ENCODE measurements around the gene ERI3.

ERI3 gene

DNA sequence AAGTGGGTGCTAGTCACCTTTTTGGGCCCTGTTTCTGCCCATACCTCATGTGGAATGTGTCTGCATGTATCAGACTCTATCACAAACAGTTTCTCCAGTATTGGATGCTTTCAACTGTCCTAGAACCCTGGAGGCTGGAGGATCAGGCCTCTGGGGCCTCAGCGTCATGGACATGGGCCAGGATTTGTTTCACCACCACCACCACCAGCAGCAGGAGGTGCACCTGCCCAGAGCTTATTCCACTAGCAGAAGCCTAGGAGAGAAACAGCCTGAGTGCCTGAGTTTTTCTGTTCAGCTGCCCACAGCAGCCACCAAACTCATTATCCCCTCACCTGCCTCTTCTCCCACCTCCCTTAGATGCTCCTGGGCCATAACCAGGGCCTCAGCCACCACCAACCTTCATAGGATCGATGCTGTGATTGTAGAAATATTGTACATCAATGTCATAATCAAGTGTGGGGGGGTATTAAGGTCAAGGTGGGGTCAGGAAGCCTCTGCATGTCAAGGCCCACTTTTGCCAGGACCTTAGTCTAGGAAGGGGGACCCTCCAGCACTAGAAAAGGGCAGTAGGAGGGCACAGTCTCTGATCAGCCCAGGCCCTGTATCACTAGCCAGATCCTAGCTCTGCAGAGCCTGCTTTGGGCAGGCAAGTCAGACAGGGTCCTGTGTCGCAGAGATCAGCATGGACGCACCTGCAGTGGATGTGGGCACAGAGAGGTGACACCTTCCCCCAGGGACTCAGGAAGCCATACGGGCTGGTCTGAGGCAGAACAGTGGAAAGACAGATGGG, 132.5 kb downstream of the ERI3 start:
- Histone ChIP-seq H3K4me1 (ENCODE audit: control insufficient read depth in 1 of 2, insufficient read depth in 1 of 2, low read depth in 1 of 2, low read length in 1 of 2) (peaks cover 10 to 14% of the 10 kb centered on the region in 2 experiments), H3K27ac (no peak overlapping the region), H3K27me3 (no peaks in the 10 kb centered on the region), H3K36me3 (peaks cover 41% of the 10 kb centered on the region), H3K9me3 (no peaks in the 10 kb centered on the region), H3K4me3 (ENCODE audit: low read depth in 1 of 2, low read length in 1 of 2) (no peak overlapping the region)
- TF ChIP-seq, protein P1, sequence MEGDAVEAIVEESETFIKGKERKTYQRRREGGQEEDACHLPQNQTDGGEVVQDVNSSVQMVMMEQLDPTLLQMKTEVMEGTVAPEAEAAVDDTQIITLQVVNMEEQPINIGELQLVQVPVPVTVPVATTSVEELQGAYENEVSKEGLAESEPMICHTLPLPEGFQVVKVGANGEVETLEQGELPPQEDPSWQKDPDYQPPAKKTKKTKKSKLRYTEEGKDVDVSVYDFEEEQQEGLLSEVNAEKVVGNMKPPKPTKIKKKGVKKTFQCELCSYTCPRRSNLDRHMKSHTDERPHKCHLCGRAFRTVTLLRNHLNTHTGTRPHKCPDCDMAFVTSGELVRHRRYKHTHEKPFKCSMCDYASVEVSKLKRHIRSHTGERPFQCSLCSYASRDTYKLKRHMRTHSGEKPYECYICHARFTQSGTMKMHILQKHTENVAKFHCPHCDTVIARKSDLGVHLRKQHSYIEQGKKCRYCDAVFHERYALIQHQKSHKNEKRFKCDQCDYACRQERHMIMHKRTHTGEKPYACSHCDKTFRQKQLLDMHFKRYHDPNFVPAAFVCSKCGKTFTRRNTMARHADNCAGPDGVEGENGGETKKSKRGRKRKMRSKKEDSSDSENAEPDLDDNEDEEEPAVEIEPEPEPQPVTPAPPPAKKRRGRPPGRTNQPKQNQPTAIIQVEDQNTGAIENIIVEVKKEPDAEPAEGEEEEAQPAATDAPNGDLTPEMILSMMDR (IDR thresholded peaks at IDR 0.05), result no peak

DNA sequence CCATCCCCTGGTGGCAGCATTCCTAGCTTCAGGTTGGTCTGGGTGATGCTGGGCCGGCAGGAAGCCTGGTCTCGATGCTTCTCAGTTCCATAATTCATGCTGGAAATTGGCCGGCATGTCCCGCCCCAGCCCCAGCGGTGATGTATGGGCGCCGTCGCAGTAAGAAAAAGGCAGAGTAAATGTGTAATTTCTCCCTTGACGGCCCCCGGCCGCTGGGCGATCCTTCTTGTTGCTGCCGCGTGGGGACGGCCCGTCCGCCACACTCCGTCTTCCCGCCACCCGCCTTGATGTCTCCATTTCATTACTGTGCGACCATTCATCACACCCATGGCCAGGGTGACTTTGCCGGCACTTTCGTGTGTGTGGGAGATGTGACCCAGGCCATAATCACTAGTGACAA, 133.3 kb downstream of the ERI3 start:
- H3K27me3 ChIP-seq, result no peaks in the 10 kb centered on the region
- TF ChIP-seq, protein P1 (IDR thresholded peaks at IDR 0.05), result no peak
- no peak overlapping the region for H3K4me3 ChIP-seq (ENCODE audit: low read depth in 1 of 2, low read length in 1 of 2)
- H3K27ac ChIP-seq, result no peak overlapping the region
- H3K9me3 ChIP-seq, result no peaks in the 10 kb centered on the region
- peaks cover 1 to 6% of the 10 kb centered on the region in 2 experiments for H3K4me1 ChIP-seq (ENCODE audit: control insufficient read depth in 1 of 2, insufficient read depth in 1 of 2, low read depth in 1 of 2, low read length in 1 of 2)
- peaks cover 41% of the 10 kb centered on the region for H3K36me3 ChIP-seq

DNA sequence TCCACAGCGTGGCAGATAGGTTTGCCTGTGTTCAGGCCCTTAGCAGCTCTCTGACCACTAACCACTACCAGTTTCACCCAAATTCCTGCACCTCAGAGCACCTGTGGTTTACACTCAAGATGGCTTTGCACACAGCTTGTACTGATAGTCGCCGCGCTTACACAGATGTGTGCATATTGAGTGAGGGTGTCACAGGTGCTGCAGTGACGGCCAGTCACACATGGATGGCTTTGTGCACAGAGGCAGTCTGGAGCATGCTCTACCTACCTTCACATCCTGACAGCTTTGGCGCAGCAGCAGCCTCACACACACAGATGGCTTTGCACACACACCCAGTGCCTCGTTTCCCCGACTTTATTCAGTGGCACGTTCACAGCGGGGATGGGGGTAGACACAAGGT, 134.3 kb downstream of the ERI3 start:
- Histone ChIP-seq H3K27ac (no peak overlapping the region), H3K4me3 (ENCODE audit: low read depth in 1 of 2, low read length in 1 of 2) (no peak overlapping the region), H3K9me3 (no peaks in the 10 kb centered on the region), H3K36me3 (peaks cover 46% of the 10 kb centered on the region), H3K27me3 (no peaks in the 10 kb centered on the region), H3K4me1 (ENCODE audit: control insufficient read depth in 1 of 2, insufficient read depth in 1 of 2, low read depth in 1 of 2, low read length in 1 of 2) (no peaks in the 10 kb centered on the region)
- TF ChIP-seq, protein P1 (IDR thresholded peaks at IDR 0.05), result no peak

GRCh38 chr1:44220001-44220751, 134.9 kb downstream of the ERI3 start:
- Histone ChIP-seq H3K4me1 (ENCODE audit: control insufficient read depth in 1 of 2, insufficient read depth in 1 of 2, low read depth in 1 of 2, low read length in 1 of 2) (no peaks in the 10 kb centered on the region), H3K9me3 (no peaks in the 10 kb centered on the region), H3K36me3 (peaks cover 52% of the 10 kb centered on the region), H3K4me3 (ENCODE audit: low read depth in 1 of 2, low read length in 1 of 2) (no peak overlapping the region), H3K27me3 (no peaks in the 10 kb centered on the region), H3K27ac (no peak overlapping the region)
- TF ChIP-seq, protein P1 (IDR thresholded peaks at IDR 0.05), result no peak

GRCh38 chr1:44219301-44219626, 135.8 kb downstream of the ERI3 start:
- Histone ChIP-seq H3K36me3 (peaks cover 60% of the 10 kb centered on the region), H3K4me1 (ENCODE audit: control insufficient read depth in 1 of 2, insufficient read depth in 1 of 2, low read depth in 1 of 2, low read length in 1 of 2) (no peaks in the 10 kb centered on the region), H3K27me3 (no peaks in the 10 kb centered on the region), H3K27ac (no peak overlapping the region), H3K4me3 (ENCODE audit: low read depth in 1 of 2, low read length in 1 of 2) (no peak overlapping the region), H3K9me3 (no peaks in the 10 kb centered on the region)
- TF ChIP-seq, protein P1 (IDR thresholded peaks at IDR 0.05), result no peak
